BE2C (cell line): Measurements from ENCODE around the gene SPC25.
"Not testable (repeated sequence)": the region's sequence is repeated elsewhere in the genome, so short reads cannot be mapped to it uniquely, and the experiment has no call there.

Source experiments
- DNase-seq: peaks from one replicate; pipeline ENCODE4 v3.0.0-alpha.2; 2020
- H3K27me3 ChIP-seq: fragments of 250-450 bp; sonication (Bioruptor Pico); 2 replicates; pipeline ENCODE4 v1.5.1; 2020; ENCODE audit warnings: mild to moderate bottlenecking
- H3K36me3 ChIP-seq: fragments of 250-450 bp; sonication (Bioruptor Pico); 2 replicates; pipeline ENCODE4 v1.5.1; 2020; ENCODE audit warnings: mild to moderate bottlenecking
- H3K4me1 ChIP-seq: fragments of 250-450 bp; sonication (Bioruptor Pico); 2 replicates; pipeline ENCODE4 v1.5.1; 2020
- H3K4me3 ChIP-seq: 2 replicates; pipeline ENCODE4 v1.5.1; 2011; ENCODE audit warnings: low read depth, low read length
- H3K9me3 ChIP-seq: fragments of 250-450 bp; sonication (Bioruptor Pico); 2 replicates; pipeline ENCODE4 v1.5.1; 2020
- CTCF ChIP-seq: IDR thresholded peaks from 2 replicates; pipeline ENCODE4 v1.5.1; 2012; ENCODE audit warnings: mild to moderate bottlenecking, low read depth, low read length

SPC25 gene

GRCh38 chr2:168895771-168896170, 5.5 kb upstream of the SPC25 start:
- H3K4me1 ChIP-seq, result no peaks in the 10 kb centered on the region
- TF ChIP-seq CTCF, result no peak
- DNase-seq, result peak; percentile 13
- H3K27me3 ChIP-seq, result no peaks in the 10 kb centered on the region
- H3K36me3 ChIP-seq, result no peaks in the 10 kb centered on the region
- no peaks in the 10 kb centered on the region for H3K9me3 ChIP-seq
- no peak overlapping the region for H3K4me3 ChIP-seq

GRCh38 chr2:168894720-168895119, 4.5 kb upstream of the SPC25 start:
- TF ChIP-seq CTCF, result no peak
- Histone ChIP-seq H3K36me3 (no peaks in the 10 kb centered on the region), H3K9me3 (no peaks in the 10 kb centered on the region), H3K4me3 (no peak overlapping the region), H3K27me3 (no peaks in the 10 kb centered on the region), H3K4me1 (no peaks in the 10 kb centered on the region)
- no peak for DNase-seq

- Histone ChIP-seq H3K9me3 (no peaks in the 10 kb centered on the region), H3K36me3 (no peaks in the 10 kb centered on the region), H3K27me3 (no peaks in the 10 kb centered on the region), H3K4me1 (no peaks in the 10 kb centered on the region), H3K4me3 (no peak overlapping the region)
- no peak for TF ChIP-seq CTCF
- no peak for DNase-seq
Measured at GRCh38 chr2:168894101-168894500, 3.9 kb upstream of the SPC25 start.

GRCh38 chr2:168892327-168892726, 2.1 kb upstream of the SPC25 start:
- Histone ChIP-seq H3K36me3 (no peaks in the 10 kb centered on the region; the same call in 1 of the 2 replicates), H3K4me1 (no peaks in the 10 kb centered on the region), H3K9me3 (no peaks in the 10 kb centered on the region), H3K4me3 (no peak overlapping the region), H3K27me3 (no peaks in the 10 kb centered on the region)
- DNase-seq, result no peak
- TF ChIP-seq CTCF, result no peak

- Histone ChIP-seq H3K9me3 (no peaks in the 10 kb centered on the region), H3K36me3 (no peaks in the 10 kb centered on the region; the same call in 1 of the 2 replicates), H3K4me3 (peak overlapping the region; percentile 75), H3K27me3 (no peaks in the 10 kb centered on the region), H3K4me1 (no peaks in the 10 kb centered on the region)
- DNase-seq, result no peak
- TF ChIP-seq CTCF, result no peak
Measured at GRCh38 chr2:168889635-168890005, 610 bp downstream of the SPC25 start.

GRCh38 chr2:168884975-168885374, 5.3 kb downstream of the SPC25 start:
- Histone ChIP-seq H3K9me3 (no peaks in the 10 kb centered on the region), H3K36me3 (no peaks in the 10 kb centered on the region; the same call in 1 of the 2 replicates), H3K4me1 (no peaks in the 10 kb centered on the region), H3K27me3 (no peaks in the 10 kb centered on the region), H3K4me3 (no peak overlapping the region)
- no peak for DNase-seq
- no peak for TF ChIP-seq CTCF

GRCh38 chr2:168882163-168882562, 8.1 kb downstream of the SPC25 start:
- not testable (repeated sequence) for H3K9me3 ChIP-seq, H3K36me3 ChIP-seq, H3K4me1 ChIP-seq, H3K27me3 ChIP-seq, DNase-seq, H3K4me3 ChIP-seq
